GM12878 (cell line): Measurements from ENCODE around the gene FUS.

Source experiments
- CEBPB ChIP-seq, 2 experiments: fragments of 150-350 bp in 1 of 2; IDR thresholded peaks; 2 replicates each; pipeline ENCODE4 v1.6.1; 2012 to 2014; ENCODE audit warnings: low read depth in 2 of 2, low read length in 2 of 2, borderline replicate concordance in 1 of 2, inconsistent platforms in 1 of 2
- CTCF ChIP-seq, 3 experiments: IDR thresholded peaks in 2 of 3; conservative IDR thresholded peaks in 1 of 3; 2 replicates each; pipeline ENCODE4 v1.5.1; 2011; ENCODE audit warnings: low read depth in 3 of 3, low read length in 3 of 3, mild to moderate bottlenecking in 3 of 3, control low read depth in 2 of 3, moderate library complexity in 2 of 3, inconsistent platforms in 1 of 3, mixed read lengths in 1 of 3; ENCODE audit not compliant: control insufficient read depth in 2 of 3, insufficient read depth in 1 of 3; ENCODE audit errors: extremely low read depth in 1 of 3
- E2F4 ChIP-seq: IDR thresholded peaks from 2 replicates; pipeline ENCODE4 v1.6.1; 2012; ENCODE audit warnings: low read depth, low read length, improper control_type of control experiment
- EGR1 ChIP-seq, 2 experiments: IDR thresholded peaks; 1 replicate in 1 of 2; 2 replicates in 1 of 2; pipeline ENCODE4 v1.6.1; 2011 to 2012; ENCODE audit warnings: low read depth in 2 of 2, low read length in 2 of 2, borderline replicate concordance in 1 of 2, mild to moderate bottlenecking in 1 of 2, moderate library complexity in 1 of 2
- IRF4 ChIP-seq: IDR thresholded peaks from 2 replicates; pipeline ENCODE4 v1.6.1; 2011; ENCODE audit warnings: low read depth, low read length
- MTA2 ChIP-seq: fragments of 450-650 bp; IDR thresholded peaks from 2 replicates; pipeline ENCODE4 v1.6.1; 2016; ENCODE audit warnings: low read depth, mild to moderate bottlenecking, moderate library complexity
- SP1 ChIP-seq: IDR thresholded peaks from one replicate; pipeline ENCODE4 v1.6.1; 2011; ENCODE audit warnings: low read depth, low read length
- SPI1 ChIP-seq: IDR thresholded peaks from 2 replicates; pipeline ENCODE4 v1.6.1; 2011; ENCODE audit warnings: low read depth, mild to moderate bottlenecking, low read length, moderate library complexity, borderline replicate concordance; ENCODE audit not compliant: insufficient read depth
- SREBF1 ChIP-seq: IDR thresholded peaks from 2 replicates; pipeline ENCODE4 v1.6.1; 2012; ENCODE audit warnings: mild to moderate bottlenecking, low read length
- YY1 ChIP-seq: IDR thresholded peaks from 2 replicates; pipeline ENCODE4 v1.6.1; 2011; ENCODE audit warnings: low read depth, mild to moderate bottlenecking, low read length

GRCh38 chr16:31134625-31135534 is 45.1 kb upstream of the FUS start:
- TF ChIP-seq SPI1 (no peak), CTCF (IDR thresholded peaks at IDR 0.05 in 2 of 3, conservative IDR thresholded peaks at IDR 0.05 in 1 of 3; ENCODE audit: control insufficient read depth in 2 of 3, extremely low read depth in 1 of 3, insufficient read depth in 1 of 3, low read depth in 3 of 3, low read length in 3 of 3) (no peak), YY1 (no peak), SP1 (no peak), E2F4 (no peak), IRF4 (no peak), SREBF1 (no peak), CEBPB (IDR thresholded peaks at IDR 0.05; ENCODE audit: borderline replicate concordance in 1 of 2, low read depth in 2 of 2, low read length in 2 of 2) (no peak), MTA2 (no peak), EGR1 (IDR thresholded peaks at IDR 0.05; ENCODE audit: borderline replicate concordance in 1 of 2, low read depth in 2 of 2, low read length in 2 of 2) (no peak)
